ENCODE measurements around the gene PLXNA4.

DNA sequence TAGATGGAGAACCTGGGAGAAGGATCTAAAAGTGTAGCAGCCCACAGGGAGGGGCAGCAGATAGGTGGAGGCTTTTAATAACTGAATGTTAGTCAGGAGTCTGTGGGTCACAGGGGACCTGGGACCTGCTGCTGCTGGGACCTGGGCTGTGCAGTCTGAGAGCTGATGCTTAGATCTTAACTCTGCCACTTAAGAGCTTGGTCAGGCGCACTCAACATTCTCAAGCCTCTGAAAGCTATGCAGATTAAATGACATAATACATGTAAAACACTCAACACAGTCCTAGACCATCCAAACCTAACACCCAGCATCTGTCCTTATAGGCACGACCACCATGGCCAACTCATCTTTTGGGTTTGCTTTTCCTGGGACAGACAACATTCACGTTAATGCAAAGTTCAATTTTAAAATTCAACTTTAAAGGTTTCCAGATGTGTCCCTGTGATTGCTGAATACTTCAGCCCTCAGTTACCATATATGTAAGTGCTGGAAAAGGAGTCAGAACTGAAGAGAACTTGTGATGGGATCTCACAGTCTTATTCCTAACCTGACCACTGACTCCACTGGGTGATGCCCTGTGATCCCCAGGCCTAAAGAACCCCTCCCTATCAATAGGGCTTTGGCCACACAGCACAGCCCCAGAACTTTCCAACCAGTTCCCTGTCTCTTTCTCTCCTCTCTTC lies 321.0 kb downstream of the PLXNA4 start:
- TF ChIP-seq POLR2A (IDR thresholded peaks at IDR 0.05; ENCODE audit: low read length) (no peak), GATA1 (IDR thresholded peaks at IDR 0.05; ENCODE audit: low read depth, low read length) (no peak)

Measured in erythroblast (primary cell).